Measurements from ENCODE around the gene HIP1.
A peak's percentile ranks its signal among the peaks of the same experiment; 100 is the strongest.
"Not testable (repeated sequence)": the region's sequence is repeated elsewhere in the genome, so short reads cannot be mapped to it uniquely, and the experiment has no call there.

HIP1 gene

GRCh38 chr7:75609416-75609815 lies 129.3 kb downstream of the HIP1 start:
- not testable (repeated sequence) for DNase-seq (ENCODE audit: low read depth)

- DNase-seq (ENCODE audit: low read depth) = no peak
Observed at GRCh38 chr7:75608451-75609122, 130.2 kb downstream of the HIP1 start.

GRCh38 chr7:75604408-75604807 lies 134.3 kb downstream of the HIP1 start:
- no peak for DNase-seq (ENCODE audit: low read depth)

- not testable (repeated sequence) for DNase-seq (ENCODE audit: low read depth)
Observed at GRCh38 chr7:75602831-75603230, 135.9 kb downstream of the HIP1 start.

GRCh38 chr7:75601539-75601938 lies 137.2 kb downstream of the HIP1 start:
- DNase-seq (ENCODE audit: low read depth) = no peak

- DNase-seq (ENCODE audit: low read depth) = not testable (repeated sequence)
Observed at GRCh38 chr7:75600748-75601147, 138.0 kb downstream of the HIP1 start.

- no peak for DNase-seq (ENCODE audit: low read depth)
Observed at GRCh38 chr7:75599244-75599781, 139.4 kb downstream of the HIP1 start.

DNA sequence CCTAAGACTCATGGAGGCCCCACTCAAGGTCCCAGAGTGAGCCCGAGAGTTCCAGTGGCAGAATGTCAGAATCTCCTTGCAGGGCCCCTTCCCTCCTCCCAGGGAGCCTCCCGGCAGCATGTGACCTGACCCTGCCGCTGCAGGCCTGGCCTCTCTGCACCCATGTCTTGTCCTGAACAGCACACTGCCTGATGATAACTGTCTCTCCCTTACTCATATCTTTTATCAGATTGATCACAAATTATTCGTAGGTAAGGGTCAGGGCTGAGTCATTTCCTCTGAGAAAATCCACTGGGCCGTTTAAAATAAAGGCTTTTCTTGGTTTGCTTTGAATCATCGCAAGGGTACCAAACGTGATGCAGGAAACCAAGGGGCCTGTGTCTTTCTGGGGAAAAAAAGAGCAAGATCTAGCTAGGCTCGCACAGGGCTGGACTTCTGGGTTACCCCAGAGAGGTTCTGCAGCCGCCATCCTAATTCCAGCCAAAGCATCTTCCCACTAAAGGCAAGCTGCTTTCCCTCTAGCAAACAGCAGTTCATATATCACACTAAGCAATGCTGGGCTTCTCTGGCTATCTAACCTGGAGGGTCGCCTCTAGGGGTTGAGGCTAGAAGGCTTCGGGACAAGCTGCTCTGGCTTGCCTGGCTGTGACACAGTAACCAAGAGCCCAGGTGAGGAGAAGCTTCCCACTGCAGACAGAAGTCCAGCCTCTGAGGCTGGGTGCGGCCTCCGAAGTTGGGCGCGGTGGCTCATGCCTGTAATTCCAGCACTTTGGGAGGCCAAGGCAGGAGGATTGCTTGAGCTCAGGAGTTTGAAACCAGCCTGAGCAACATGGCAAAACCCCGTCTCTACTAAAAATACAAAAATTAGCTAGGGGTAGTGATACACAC lies 141.8 kb downstream of the HIP1 start:
- peak; percentile 47 for DNase-seq (ENCODE audit: low read depth)

GRCh38 chr7:75595766-75596165 lies 143.0 kb downstream of the HIP1 start:
- DNase-seq (ENCODE audit: low read depth) = no peak

DNA sequence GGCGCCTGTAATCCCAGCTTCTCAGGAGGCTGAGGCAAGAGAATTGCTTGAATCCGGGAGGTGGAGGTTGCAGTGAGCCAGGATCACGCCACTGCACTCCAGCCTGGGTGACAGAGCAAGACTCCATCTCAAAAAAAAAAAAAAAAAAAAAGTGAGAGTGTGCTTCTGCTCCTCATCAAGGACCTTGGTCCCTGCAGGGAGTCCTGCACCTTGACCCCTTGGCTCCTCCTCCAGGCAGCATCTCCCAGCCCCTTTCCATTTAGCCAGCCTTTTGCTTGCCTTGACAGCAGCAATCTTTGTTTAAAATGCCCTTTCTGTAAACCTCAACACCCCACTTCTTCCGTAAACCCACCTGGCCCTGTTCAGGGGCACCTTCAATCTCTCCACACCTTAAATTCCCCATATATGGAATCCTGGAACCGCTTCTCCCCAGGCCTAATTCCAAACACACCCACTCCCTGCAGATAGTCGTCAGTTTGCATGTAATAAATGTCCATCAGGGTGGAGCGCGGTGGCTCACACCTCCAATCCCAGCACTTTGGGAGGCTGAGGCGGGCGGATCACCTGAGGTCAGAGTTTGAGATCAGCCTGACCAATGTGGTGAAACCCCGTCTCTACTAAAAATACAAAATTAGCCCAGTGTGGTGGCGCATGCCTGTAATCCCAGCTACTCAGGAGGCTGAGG lies 145.1 kb downstream of the HIP1 start:
- DNase-seq (ENCODE audit: low read depth) = not testable (repeated sequence)

- no peak for DNase-seq (ENCODE audit: low read depth)
Observed at GRCh38 chr7:75591467-75592255, 147.1 kb downstream of the HIP1 start.

DNA sequence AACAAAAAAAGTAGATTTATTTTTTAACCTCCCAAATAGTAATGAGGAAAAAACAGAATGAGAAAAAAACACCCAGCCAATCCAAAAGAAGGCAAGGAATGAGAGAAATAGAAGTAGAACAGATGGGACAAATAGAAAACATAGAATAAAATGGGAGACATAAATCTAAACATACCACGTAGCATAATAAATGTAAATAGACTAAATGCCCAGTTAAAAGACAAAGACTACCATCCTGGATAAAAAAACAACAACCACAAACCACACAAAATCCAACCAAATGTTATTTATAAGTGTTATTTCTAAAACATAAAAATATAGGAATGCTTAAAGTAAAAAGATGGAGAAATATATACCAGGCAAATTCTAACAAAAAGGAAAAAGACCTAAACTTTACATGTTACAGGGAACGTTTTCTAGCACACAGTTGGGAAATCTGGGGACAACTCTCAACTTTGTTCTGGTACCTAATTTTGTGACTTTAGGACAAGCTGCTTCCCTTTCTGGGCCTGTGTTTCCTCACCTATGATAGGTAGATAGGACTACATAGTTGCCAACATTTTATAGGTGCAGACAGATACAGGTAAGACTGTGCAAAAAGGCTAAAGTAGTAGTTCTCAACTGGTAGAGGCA lies 148.3 kb downstream of the HIP1 start:
- no peak for DNase-seq (ENCODE audit: low read depth)

DNA sequence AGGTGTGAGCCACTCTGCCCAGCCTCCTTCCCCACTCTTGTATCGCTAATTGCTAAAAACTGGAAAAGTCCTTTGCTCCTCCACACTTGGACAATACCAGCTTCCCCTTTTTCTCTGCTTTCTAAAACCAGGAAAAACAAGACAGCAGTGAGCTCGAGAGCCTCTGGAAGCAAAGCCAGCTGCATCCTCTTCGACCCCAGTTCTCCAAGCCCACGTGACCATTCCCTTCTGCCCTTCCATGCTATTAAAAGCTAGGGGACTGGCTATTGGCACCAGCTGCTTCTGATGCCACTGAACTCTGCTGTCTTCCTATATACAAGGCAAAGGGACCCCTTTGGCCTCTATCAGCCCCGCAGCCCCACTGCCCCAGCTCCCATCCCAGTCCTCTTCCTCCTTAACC lies 154.4 kb downstream of the HIP1 start:
- no peak for DNase-seq (ENCODE audit: low read depth)

GRCh38 chr7:75583255-75583654 lies 155.5 kb downstream of the HIP1 start:
- no peak for DNase-seq (ENCODE audit: low read depth)

- no peak for DNase-seq (ENCODE audit: low read depth)
Observed at GRCh38 chr7:75579899-75580298, 158.8 kb downstream of the HIP1 start.

GRCh38 chr7:75578081-75578480 lies 160.7 kb downstream of the HIP1 start:
- DNase-seq (ENCODE audit: low read depth) = no peak

GRCh38 chr7:75575488-75576121 lies 163.1 kb downstream of the HIP1 start:
- DNase-seq (ENCODE audit: low read depth) = peak; percentile 35

- no peak for DNase-seq (ENCODE audit: low read depth)
Observed at GRCh38 chr7:75573477-75574019, 165.2 kb downstream of the HIP1 start.

- no peak for DNase-seq (ENCODE audit: low read depth)
Observed at GRCh38 chr7:75572814-75573213, 165.9 kb downstream of the HIP1 start.

DNA sequence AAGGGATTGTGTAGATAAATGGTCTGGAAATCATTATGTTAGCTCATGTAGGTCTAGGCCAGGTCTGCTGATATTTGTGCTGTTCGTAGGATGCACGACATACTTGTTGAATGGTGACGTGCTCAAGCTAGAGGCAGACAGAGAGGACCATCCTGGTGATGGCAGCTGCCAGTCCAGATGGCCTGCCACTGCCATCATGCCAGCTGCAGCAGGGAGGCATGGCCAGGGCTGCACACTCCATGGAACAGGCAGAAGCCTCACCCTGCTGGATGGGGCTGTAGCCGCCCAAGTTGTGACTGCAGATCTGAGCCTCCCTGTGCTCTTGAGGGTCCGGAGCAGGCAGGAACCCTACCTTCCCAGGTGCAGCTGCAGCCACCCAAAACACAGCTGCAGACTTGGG lies 166.3 kb downstream of the HIP1 start:
- no peak for DNase-seq (ENCODE audit: low read depth)

Data from EH (cell line).